Renal pelvis (tissue), 4 donors: ENCODE measurements around the gene MEGF6. TPM values are rescaled to one million over a fixed set of nuclear protein-coding genes. Genes with fewer than 3 reads are reported as not detected.
A peak's percentile ranks its signal among the peaks of the same experiment; 100 is the strongest.

Source experiments
- DNase-seq: peaks from one replicate; pipeline ENCODE4 v3.0.0-alpha.2; 2013
- polyA plus RNA-seq, 3 donors: library from polyadenylated mRNA; unstranded; fragments of 120-200 nt; gene quantifications; one replicate each; pipeline ENCODE4 v1.2.1, GENCODE V29; 2013; ENCODE audit not compliant: insufficient read length in 3 of 3

MEGF6 gene
- polyA plus RNA-seq, 3 donors: 11.0 to 20.6 (median 15.0) TPM

DNA sequence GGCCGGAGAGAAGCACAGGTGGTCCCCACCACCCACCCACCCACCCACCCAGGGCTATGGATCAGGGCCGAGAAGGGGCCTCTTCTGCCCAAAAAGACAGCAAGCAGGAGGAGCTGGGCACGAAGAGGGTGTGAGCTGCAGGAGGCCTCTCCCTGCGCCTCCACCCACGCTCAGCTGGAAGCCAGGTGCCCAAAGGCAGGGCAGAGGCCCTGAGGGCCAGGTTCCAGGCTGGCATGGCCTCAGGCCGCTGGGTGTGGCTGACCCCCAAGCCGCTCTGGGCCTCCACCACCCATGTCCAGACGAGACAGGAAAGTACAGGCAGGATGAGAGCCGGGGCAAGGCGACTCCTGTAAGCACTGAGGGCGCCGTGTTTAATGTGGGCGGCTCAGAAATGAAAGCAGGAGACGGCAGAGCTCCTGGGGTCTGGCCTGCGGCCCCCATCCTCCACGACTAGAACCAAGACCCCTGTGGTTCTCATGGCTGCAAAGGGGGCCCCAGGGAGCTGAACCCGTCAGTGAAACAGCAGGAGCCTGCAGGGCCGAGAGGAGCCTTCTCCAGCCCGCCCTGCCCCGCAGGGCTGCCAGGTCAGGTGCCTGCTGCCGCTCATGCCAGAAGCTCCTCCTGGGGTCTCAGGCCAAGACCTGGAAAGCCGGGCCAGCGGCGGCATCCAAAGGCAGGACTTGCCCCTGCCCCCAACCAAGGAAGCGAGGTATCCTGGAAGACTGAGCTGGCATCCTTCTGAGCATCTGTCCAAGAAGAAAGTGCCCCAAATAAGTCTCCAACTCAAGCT is 56.0 kb downstream of the MEGF6 start:
- DNase-seq: no peak

DNA sequence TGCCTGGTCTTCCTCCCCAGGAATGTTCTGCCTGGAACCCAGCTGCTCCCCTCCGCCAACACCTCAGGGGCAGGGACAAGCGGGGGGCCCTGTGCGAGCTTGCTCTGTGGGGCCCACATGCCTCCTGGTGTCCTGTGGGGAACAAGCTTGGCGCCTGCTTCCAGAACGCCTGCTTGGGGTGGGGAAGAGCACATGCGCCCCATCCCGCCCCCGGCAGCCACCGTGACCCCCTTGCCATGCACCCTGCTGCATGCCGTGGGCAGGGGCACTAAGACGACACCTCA is 57.4 kb downstream of the MEGF6 start:
- no peak for DNase-seq

- peak; percentile 77 for DNase-seq
These were observed 58.0 kb downstream of the MEGF6 start for GRCh38 chr1:3553166-3553939.

DNA sequence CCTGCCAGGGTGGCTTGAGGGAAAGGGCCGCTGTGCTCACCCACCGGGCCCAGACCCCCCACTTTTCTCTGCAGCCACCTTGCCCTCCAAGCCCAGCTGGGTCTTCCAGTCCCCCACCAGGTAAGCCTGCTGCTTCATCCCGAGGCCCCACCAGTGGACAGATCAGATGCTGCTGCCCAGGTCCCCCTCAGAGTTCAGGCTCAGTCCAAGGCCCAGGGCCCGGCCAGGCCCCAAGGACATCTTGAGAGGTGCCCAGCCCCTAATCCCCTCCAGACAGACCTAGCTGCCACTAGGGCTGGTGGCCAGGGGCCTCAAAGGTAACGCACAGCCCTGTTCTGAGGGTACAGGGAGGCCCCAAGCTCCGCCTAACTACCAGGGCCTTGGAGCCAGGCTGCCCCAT is 58.6 kb downstream of the MEGF6 start:
- no peak for DNase-seq

DNA sequence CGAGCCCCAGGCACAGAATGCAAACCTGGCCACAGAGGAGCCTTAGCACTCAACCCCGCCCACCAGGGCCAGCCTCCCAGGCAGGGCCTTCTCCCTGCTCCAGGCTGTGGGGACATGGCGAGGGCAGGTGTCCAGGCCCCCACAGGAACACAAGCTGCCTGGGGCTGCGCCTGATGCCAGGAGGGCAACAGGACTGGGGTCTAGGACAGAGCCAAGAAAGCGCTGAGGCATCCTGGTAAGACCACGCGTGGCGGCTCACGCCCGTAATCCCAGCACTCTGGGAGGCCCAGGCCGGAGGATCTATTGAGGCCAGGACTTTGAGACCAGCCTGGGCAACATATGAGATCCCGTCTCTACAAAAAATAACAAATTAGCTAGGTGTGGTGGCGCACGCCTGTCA is 59.1 kb downstream of the MEGF6 start:
- DNase-seq: no peak

GRCh38 chr1:3551711-3552110 is 59.6 kb downstream of the MEGF6 start:
- no peak for DNase-seq

DNA sequence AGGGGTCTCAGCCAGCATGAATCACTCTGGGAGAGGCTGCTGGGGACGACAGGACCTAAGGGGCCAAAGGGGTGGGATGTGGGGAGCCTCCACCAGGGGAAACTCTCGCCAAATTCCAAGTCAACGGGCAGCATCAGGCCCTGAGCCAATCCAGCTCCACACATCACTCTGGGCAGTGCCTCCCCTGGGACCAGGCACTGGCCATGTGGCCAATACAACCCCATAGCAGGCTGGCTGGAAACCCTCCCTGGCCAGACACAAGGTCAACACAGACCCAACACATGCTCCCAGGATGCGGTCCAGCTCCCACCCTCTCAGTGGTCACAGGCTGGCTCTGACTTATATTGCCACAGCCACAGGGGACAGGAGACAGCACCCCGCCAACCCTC is 60.0 kb downstream of the MEGF6 start:
- DNase-seq: no peak

DNA sequence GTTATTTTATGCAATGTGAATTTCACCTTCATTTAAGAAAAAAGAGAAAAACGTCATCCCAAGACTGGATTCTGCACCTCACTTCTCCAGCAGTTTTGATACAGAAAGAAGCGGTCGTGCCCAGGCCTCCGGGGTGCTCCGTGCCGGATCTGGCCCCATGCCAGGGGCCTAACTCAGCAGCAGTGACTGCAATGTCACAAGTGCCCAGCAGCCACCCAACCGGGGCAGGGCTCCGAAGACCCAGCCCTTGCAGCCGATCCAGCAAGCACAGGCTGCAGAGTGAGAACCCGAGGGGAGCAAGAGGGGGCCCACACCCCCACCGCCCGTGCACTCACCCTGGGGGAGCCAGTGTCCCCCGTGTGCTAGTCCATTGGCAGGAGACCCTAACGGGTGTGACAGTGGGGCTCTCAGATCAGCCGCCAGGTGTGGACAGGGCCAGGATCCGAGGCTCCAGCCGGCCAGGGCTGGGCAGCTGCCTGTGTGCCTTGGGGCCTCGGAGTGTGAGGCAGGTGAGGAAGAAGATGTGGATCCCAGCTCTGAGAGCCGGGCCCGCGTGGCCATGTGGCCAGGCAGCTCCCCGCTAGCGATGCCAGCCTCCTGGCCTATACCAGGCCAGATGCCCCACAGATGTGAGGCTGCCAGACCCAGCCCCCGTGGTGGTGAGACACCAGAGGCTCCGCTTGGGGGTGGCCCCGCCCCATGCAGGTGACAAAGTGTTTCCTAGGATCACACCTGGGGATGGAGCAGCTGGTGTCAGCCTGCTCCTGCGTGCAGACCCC is 60.6 kb downstream of the MEGF6 start:
- DNase-seq: no peak

DNA sequence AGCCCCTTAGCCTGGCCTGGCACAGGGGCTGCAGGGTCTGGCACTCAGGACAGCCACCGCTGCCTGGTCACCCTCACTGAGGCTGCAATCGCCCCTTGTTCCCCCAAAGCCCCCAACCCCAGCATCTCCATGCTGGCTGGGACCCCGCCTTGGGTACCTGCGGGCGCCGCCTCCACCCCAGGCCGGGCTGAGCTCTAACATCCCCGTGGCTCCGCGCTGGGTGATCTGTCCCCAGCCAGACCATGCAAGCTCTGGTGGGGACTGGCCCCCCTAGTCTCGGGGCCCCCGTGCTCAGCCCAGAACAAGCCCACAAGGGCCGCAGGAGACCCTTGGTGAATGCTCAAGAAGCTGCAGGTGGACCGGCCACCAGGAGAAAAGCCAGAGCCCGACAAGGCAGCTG is 62.4 kb downstream of the MEGF6 start:
- no peak for DNase-seq

- DNase-seq: no peak
These were observed 63.0 kb downstream of the MEGF6 start for GRCh38 chr1:3548156-3548893.

DNA sequence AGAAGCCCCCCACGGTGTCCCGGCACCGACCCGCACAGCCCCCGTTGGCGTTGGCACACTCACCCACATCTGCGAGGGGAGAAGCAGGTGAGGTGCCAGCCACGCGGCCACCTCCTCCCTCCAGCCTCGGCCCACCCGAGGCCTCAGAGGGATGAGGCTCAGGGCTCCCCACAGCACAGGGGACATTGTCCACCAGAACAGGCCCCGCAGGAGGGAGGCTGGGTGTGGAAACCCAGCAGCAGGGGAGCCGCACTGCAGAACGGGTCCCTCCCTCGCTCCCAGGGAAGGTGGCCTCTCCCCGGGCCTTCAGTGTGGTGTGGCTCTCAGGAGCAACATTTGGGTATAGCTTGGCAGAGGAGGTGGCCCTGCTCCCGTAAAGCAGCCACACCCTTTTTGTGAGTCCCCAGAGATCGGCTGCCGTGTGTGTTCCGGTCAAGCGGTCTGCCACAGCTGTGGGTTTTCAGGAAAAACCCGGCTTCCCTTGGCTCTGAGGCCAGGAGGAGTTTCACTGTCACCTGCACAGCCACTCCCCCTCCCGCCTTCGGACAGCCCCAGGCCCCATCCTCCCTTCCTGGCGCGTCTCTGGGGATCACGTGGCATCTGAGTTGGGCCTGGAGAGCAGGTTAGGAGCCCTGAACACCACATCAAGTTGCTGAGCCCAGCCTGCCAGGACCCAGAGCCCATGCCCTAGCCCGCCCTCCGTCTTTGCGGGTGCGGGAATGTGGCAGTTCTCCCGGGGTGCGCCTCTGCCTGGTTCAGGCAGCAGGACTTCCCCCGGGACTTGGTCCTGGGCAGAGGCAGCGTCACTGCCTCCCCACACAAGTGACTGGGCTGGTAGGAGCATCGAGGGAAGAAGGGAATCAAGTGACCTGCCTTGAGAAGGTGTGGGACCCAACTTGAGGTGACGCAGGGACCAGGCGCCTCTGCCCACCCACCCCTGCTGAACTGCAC is 64.0 kb downstream of the MEGF6 start:
- DNase-seq: peak; percentile 55

- no peak for DNase-seq
These were observed 65.3 kb downstream of the MEGF6 start for GRCh38 chr1:3546048-3546384.

GRCh38 chr1:3545363-3546047 is 65.8 kb downstream of the MEGF6 start:
- DNase-seq: peak; percentile 37

GRCh38 chr1:3544040-3544977 is 67.0 kb downstream of the MEGF6 start:
- DNase-seq: no peak

DNA sequence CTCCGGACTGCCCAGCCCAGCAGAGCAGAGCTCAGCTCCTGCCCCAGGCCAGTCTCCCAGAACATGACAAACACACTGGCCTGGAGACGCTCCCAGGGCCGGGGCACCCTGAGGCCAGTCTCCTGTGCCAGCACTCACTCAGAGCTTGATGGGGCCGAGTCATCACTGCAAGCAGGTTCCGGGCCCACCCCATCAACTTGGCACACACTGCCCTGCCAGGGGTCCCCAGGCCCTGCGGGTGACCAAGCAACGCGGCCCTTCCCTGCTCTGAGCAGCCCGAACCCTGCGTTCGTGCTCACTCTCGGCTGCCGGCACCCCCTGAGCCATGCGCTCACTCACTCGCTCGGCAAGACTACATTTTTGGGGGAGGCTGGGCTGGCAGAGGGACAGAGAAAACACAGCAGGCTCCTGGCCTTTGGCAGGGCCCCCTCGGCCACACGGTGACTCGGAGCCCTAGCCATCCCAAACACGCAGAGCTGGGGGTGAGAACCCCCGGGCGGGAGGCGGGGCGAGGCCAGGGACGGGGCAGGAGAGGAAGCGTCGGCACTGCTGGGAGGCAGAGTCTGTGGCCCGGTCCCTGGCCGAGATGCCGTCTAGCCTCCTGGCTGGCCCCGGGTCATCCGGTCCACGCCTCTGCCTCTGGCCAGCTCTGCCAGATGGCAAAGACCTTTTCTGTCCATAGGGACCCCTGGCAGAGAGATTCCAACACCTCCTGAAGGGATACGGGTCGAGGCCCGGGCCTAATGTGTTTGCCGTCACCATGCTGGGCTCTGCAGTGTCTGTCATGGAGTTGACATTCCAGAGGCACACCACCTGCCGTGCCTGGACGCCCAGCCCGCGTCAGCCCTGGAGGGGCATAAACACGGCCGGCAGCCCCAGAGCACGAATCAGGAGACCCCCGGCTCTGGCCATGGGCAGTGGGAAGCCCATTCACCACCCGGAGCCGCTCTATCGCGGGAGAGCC is 68.0 kb downstream of the MEGF6 start:
- DNase-seq: no peak

- no peak for DNase-seq
These were observed 68.6 kb downstream of the MEGF6 start for GRCh38 chr1:3542676-3543075.

GRCh38 chr1:3541936-3542335 is 69.4 kb downstream of the MEGF6 start:
- DNase-seq: no peak

DNA sequence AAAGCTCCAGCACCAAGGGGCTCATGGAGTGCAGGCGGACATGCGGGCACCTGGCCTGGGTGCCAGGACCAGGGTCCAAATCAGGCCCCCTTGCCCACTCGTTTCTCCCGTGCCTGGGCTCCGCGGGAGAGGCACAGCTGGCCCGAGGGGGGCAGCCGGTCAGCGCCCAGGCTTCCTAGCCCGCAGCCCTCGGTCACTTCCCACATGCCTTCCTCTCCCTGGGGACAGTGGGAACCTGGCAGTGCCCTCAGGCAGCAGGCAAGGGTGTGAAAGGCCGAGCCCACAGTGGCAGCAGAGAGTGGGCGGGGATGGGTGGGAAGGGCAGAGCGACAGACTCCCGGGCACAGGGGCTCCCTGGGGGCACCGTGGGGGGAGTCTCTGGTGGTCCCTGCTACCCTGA is 69.8 kb downstream of the MEGF6 start:
- no peak for DNase-seq
